CD4-positive, alpha-beta T cell treated with Interleukin-1 beta for 1 hour (primary cell): ENCODE measurements around the gene LRRC41.
"Not testable (repeated sequence)": the region's sequence is repeated elsewhere in the genome, so short reads cannot be mapped to it uniquely, and the experiment has no call there.

ENCODE experiments used
- DNase-seq, 2 donors: peaks; one replicate each; pipeline ENCODE4 v3.0.0-alpha.2; 2020 to 2022

Gene LRRC41

GRCh38 chr1:46325285-46326076, 22.1 kb upstream of the LRRC41 start:
- not testable (repeated sequence) for DNase-seq

- DNase-seq, result not testable (repeated sequence)
Measured at GRCh38 chr1:46322191-46322590, 18.8 kb upstream of the LRRC41 start.

- not testable (repeated sequence) for DNase-seq
Measured at GRCh38 chr1:46319960-46320914, 16.8 kb upstream of the LRRC41 start.

- not testable (repeated sequence) for DNase-seq
Measured at GRCh38 chr1:46319301-46319700, 15.9 kb upstream of the LRRC41 start.

- no peak for DNase-seq
Measured at GRCh38 chr1:46317323-46317722, 13.9 kb upstream of the LRRC41 start.

GRCh38 chr1:46315669-46316403, 12.4 kb upstream of the LRRC41 start:
- DNase-seq, result no peak

- DNase-seq, result no peak
Measured at GRCh38 chr1:46310321-46310720, 6.9 kb upstream of the LRRC41 start.

- DNase-seq, result no peak
Measured at GRCh38 chr1:46309401-46310159, 6.2 kb upstream of the LRRC41 start.

GRCh38 chr1:46306159-46306530, 2.7 kb upstream of the LRRC41 start:
- DNase-seq, result no peak

GRCh38 chr1:46303872-46304326, 483 bp upstream of the LRRC41 start:
- no peak for DNase-seq

GRCh38 chr1:46302641-46303037, 777 bp downstream of the LRRC41 start:
- peak in 1 of 2 donors; percentile 6 for DNase-seq

GRCh38 chr1:46301808-46302640, 1.4 kb downstream of the LRRC41 start:
- peak; percentile 46 to 57 for DNase-seq

- DNase-seq, result no peak
Measured at GRCh38 chr1:46301406-46301807, 2.0 kb downstream of the LRRC41 start.

- DNase-seq, result no peak
Measured at GRCh38 chr1:46300673-46301405, 2.6 kb downstream of the LRRC41 start.

GRCh38 chr1:46298387-46298786, 5.0 kb downstream of the LRRC41 start:
- no peak for DNase-seq

GRCh38 chr1:46295306-46295705, 8.1 kb downstream of the LRRC41 start:
- DNase-seq, result no peak

GRCh38 chr1:46289976-46290375, 13.4 kb downstream of the LRRC41 start:
- no peak for DNase-seq

- no peak for DNase-seq
Measured at GRCh38 chr1:46289134-46289494, 14.3 kb downstream of the LRRC41 start.

GRCh38 chr1:46288485-46289133, 14.8 kb downstream of the LRRC41 start:
- no peak for DNase-seq
